Measurements from ENCODE around the gene MRPL4. TPM values are rescaled to one million over a fixed set of nuclear protein-coding genes. Genes with fewer than 3 reads are reported as not detected.

MRPL4 gene
- 54.1 to 77.3 TPM (median 72.5 TPM) in 5 replicates for total RNA-seq (2022; extraction: Qiagen RNA extraction)

GRCh38 chr19:10251792-10252694 lies at the start of gene MRPL4:
Gene MRPL4, plus strand, starts transcription at chr19:10252214. Its CDS starts 40 bp downstream, at chr19:10252254.

GRCh38 chr19:10230861-10231611 lies 21.0 kb upstream of the MRPL4 start, which contains the start of gene S1PR2:
Gene S1PR2, minus strand, starts transcription at chr19:10231331. Its CDS starts 6,426 bp downstream, at chr19:10224905.

GRCh38 chr19:10270616-10271394 lies 18.8 kb downstream of the MRPL4 start, which contains the start of gene ICAM1:
Gene ICAM1, plus strand, starts transcription at chr19:10271120. Its CDS starts 40 bp downstream, at chr19:10271160.

GRCh38 chr19:10286803-10287737 lies 35.1 kb downstream of the MRPL4 start, which contains the start of gene ICAM4:
Gene ICAM4, plus strand, starts transcription at chr19:10286955. Its CDS starts 58 bp downstream, at chr19:10287013.

GRCh38 chr19:10289836-10290356 lies 37.9 kb downstream of the MRPL4 start, which contains the start of gene ICAM5:
Gene ICAM5, plus strand, starts transcription at chr19:10289952. Its CDS starts 92 bp downstream, at chr19:10290044.

GRCh38 chr19:10309423-10309822 lies 57.4 kb downstream of the MRPL4 start, which contains the start of gene ZGLP1:
Gene ZGLP1, minus strand, starts transcription at chr19:10309815.

Other genes starting within 250 kb of the MRPL4 start
- gene COL5A3, start 241.7 kb upstream of the MRPL4 start, total RNA-seq (2022; extraction: Qiagen RNA extraction), result 2.7 to 4.3 TPM (median 3.0 TPM) in 5 replicates
- 0.09 to 0.44 TPM (median 0.21 TPM) in 5 replicates for gene RDH8, start 238.7 kb upstream of the MRPL4 start, total RNA-seq (2022; extraction: Qiagen RNA extraction)
- 6.2 to 7.9 TPM (median 7.4 TPM) in 5 replicates for gene SHFL, start 165.9 kb upstream of the MRPL4 start, total RNA-seq (2022; extraction: Qiagen RNA extraction)
- 0.05 to 0.08 TPM in 2 of 5 replicates, not detected in the others for gene ANGPTL6, start 149.5 kb upstream of the MRPL4 start, total RNA-seq (2022; extraction: Qiagen RNA extraction)
- gene PPAN, start 145.9 kb upstream of the MRPL4 start, total RNA-seq (2022; extraction: Qiagen RNA extraction), result 43.8 to 56.2 TPM (median 51.7 TPM) in 5 replicates
- gene P2RY11, start 140.5 kb upstream of the MRPL4 start, total RNA-seq (2022; extraction: Qiagen RNA extraction), result 4.7 to 11.2 TPM (median 7.9 TPM) in 5 replicates
- 155 to 177 TPM (median 159 TPM) in 5 replicates for gene EIF3G, start 132.3 kb upstream of the MRPL4 start, total RNA-seq (2022; extraction: Qiagen RNA extraction)
- 53.4 to 60.4 TPM (median 58.5 TPM) in 5 replicates for gene DNMT1, start 57.3 kb upstream of the MRPL4 start, total RNA-seq (2022; extraction: Qiagen RNA extraction)
- 0.68 to 1.1 TPM (median 0.73 TPM) in 5 replicates for gene S1PR2, start 20.9 kb upstream of the MRPL4 start, total RNA-seq (2022; extraction: Qiagen RNA extraction)
- gene ICAM1, start 18.9 kb downstream of the MRPL4 start, total RNA-seq (2022; extraction: Qiagen RNA extraction), result 2.5 to 4.4 TPM (median 4.3 TPM) in 5 replicates
- gene ICAM4, start 34.7 kb downstream of the MRPL4 start, total RNA-seq (2022; extraction: Qiagen RNA extraction), result 0.08 to 0.09 TPM in 2 of 5 replicates, not detected in the others
- gene ICAM5, start 37.7 kb downstream of the MRPL4 start, total RNA-seq (2022; extraction: Qiagen RNA extraction), result 0.25 to 0.78 TPM (median 0.72 TPM) in 5 replicates
- gene ZGLP1, start 57.6 kb downstream of the MRPL4 start, total RNA-seq (2022; extraction: Qiagen RNA extraction), result 0.66 to 2.8 TPM (median 2.3 TPM) in 5 replicates
- gene FDX2, start 63.8 kb downstream of the MRPL4 start, total RNA-seq (2022; extraction: Qiagen RNA extraction), result 23.3 to 35.3 TPM (median 32.5 TPM) in 5 replicates
- gene RAVER1, start 81.3 kb downstream of the MRPL4 start, total RNA-seq (2022; extraction: Qiagen RNA extraction), result 24.6 to 28.7 TPM (median 27.8 TPM) in 5 replicates
- 6.4 to 9.7 TPM (median 8.2 TPM) in 5 replicates for gene ICAM3, start 87.4 kb downstream of the MRPL4 start, total RNA-seq (2022; extraction: Qiagen RNA extraction)
- gene TYK2, start 128.4 kb downstream of the MRPL4 start, total RNA-seq (2022; extraction: Qiagen RNA extraction), result 31.1 to 43.7 TPM (median 40.2 TPM) in 5 replicates
- 166 to 190 TPM (median 172 TPM) in 5 replicates for gene CDC37, start 151.3 kb downstream of the MRPL4 start, total RNA-seq (2022; extraction: Qiagen RNA extraction)
- gene PDE4A, start 168.3 kb downstream of the MRPL4 start, total RNA-seq (2022; extraction: Qiagen RNA extraction), result 4.2 to 4.6 TPM (median 4.5 TPM) in 5 replicates

All from A549 treated with Hydrocortisone at 1 μM for 4 hours (cell line).